ENCODE data around the gene HOMER1.

The HOMER1 gene

DNA sequence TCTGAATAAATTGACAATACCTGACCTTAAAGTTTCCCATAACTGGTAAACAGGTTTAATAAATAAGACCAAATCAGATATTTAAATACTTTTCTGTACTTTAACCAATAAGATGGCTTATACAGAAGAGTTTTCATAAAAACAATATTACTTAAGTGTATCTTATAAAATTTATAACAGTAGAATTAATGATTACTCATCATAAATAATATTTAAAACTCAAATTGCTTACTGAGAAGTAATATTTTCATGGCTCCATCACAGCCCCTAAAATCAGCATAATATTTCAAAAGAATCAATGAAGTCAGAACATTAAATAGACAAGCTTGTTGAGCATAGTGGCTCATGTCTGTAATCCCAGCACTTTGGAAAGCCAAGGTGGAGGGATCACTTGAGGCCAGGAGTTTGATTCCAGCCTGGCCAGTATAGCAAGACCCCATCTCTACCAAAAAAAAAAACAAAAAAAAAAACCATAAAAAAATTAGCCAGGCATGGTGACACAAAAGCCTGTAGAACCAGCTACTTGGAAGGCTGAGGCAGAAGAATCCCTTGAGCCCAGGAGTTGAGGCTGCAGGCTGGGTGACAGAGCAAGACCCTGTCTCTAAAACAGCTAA, 23.5 kb downstream of the HOMER1 start:
- H3K27me3 ChIP-seq = peaks cover 16% of the 10 kb centered on the region
- DNase-seq = no peak
- no peak for TF ChIP-seq CTCF (IDR thresholded peaks at IDR 0.05; ENCODE audit: low read depth, low read length)
- H3K36me3 ChIP-seq = no peaks in the 10 kb centered on the region
- no peaks in the 10 kb centered on the region for H3K4me1 ChIP-seq
- no peaks in the 10 kb centered on the region for H3K9me3 ChIP-seq
- H3K4me3 ChIP-seq (ENCODE audit: low read depth, low read length) = no peak overlapping the region

DNA sequence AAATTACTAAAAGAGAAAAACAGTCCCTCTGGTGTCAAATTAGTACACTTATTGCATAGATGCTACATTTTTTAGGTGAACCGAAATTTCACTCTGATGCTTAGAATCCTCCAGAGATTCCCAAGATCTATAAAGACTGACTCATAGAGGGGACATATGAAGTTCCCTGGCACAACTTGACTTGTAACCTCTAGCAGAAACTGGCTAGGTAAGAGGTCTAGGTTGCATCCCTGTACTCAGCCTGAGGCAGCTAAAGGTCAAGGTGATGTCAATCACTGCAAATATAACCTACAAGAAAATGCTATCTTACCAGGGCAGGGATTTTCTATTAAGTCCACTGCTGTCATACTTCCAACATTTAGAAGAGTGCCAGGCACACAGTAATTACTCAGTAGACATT, 24.2 kb downstream of the HOMER1 start:
- Histone ChIP-seq H3K4me1 (no peaks in the 10 kb centered on the region), H3K36me3 (no peaks in the 10 kb centered on the region), H3K27me3 (peaks cover 16% of the 10 kb centered on the region), H3K4me3 (ENCODE audit: low read depth, low read length) (no peak overlapping the region), H3K9me3 (no peaks in the 10 kb centered on the region)
- TF ChIP-seq CTCF (IDR thresholded peaks at IDR 0.05; ENCODE audit: low read depth, low read length) = no peak
- DNase-seq = no peak

GRCh38 chr5:79488775-79489174, 25.2 kb downstream of the HOMER1 start:
- no peaks in the 10 kb centered on the region for H3K9me3 ChIP-seq
- no peaks in the 10 kb centered on the region for H3K36me3 ChIP-seq
- H3K4me3 ChIP-seq (ENCODE audit: low read depth, low read length) = no peak overlapping the region
- DNase-seq = no peak
- no peak for TF ChIP-seq CTCF (IDR thresholded peaks at IDR 0.05; ENCODE audit: low read depth, low read length)
- no peaks in the 10 kb centered on the region for H3K4me1 ChIP-seq
- H3K27me3 ChIP-seq = peaks cover 11% of the 10 kb centered on the region

DNA sequence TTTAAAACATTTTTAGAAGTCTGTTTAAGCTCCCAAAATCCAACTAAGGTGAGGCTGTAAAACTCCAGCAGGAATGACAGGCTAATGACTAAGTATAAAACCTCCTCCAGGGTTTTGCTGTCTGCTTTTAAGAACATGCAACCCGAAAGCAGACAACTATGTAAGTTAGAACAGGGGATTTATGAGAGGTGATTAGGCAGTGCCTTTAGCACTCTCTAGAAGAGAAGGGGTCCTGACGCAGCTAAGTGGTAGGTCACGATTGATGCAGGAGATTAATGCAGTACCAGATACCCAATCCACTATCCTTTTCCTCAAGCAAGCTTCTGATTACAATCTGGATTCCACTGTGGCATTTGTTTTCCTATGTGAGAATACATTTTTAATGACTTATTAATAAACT, 25.9 kb downstream of the HOMER1 start:
- Histone ChIP-seq H3K4me1 (no peaks in the 10 kb centered on the region), H3K9me3 (no peaks in the 10 kb centered on the region), H3K36me3 (no peaks in the 10 kb centered on the region), H3K4me3 (ENCODE audit: low read depth, low read length) (no peak overlapping the region), H3K27me3 (peaks cover 9% of the 10 kb centered on the region)
- TF ChIP-seq CTCF (IDR thresholded peaks at IDR 0.05; ENCODE audit: low read depth, low read length) = no peak
- no peak for DNase-seq

DNA sequence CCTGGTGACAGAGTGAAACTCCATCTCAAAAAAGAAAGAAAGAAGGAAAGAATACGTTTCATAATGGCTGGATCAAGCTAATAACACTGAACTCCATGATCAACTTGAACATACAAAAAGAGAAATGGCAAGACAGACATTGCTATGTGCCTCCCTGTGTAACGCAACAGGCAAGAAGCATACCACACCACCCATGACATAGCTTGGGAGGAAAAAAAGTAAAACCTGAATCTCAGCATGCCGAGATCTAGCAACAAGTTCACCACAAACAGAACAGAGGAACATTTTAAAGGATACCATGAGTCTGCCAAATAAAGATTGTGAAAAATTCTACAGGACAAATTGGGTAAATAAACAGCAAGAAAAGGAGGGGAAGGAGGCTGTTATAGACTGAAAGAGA, 26.7 kb downstream of the HOMER1 start:
- Histone ChIP-seq H3K27me3 (peaks cover 9% of the 10 kb centered on the region), H3K4me1 (no peaks in the 10 kb centered on the region), H3K9me3 (no peaks in the 10 kb centered on the region), H3K36me3 (no peaks in the 10 kb centered on the region), H3K4me3 (ENCODE audit: low read depth, low read length) (no peak overlapping the region)
- DNase-seq = no peak
- no peak for TF ChIP-seq CTCF (IDR thresholded peaks at IDR 0.05; ENCODE audit: low read depth, low read length)

DNA sequence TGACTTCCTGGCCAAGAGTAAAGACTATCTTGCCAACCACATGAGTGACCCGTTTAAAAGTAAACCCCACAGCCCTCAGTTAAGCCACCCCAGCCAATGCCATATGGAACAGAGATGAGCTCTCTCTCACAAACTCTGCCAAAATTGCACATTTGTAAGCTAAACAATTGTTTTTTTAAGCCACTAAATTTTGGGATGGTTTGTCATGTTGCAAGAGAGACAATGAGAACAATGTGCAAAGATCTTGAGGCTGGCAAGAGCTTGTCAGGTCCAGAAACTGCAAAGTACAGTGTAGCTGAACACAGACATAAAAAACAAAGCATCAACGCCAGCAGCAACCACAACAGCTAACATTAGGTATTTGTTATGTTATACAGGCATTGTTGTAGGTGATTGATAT, 27.8 kb downstream of the HOMER1 start:
- Histone ChIP-seq H3K27me3 (peaks cover 9% of the 10 kb centered on the region), H3K4me3 (ENCODE audit: low read depth, low read length) (no peak overlapping the region), H3K4me1 (no peaks in the 10 kb centered on the region), H3K36me3 (no peaks in the 10 kb centered on the region), H3K9me3 (no peaks in the 10 kb centered on the region)
- no peak for TF ChIP-seq CTCF (IDR thresholded peaks at IDR 0.05; ENCODE audit: low read depth, low read length)
- no peak for DNase-seq
